H9 (cell line): ENCODE results near the gene DBNL. TPM values are rescaled to one million over a fixed set of nuclear protein-coding genes. Genes with fewer than 3 reads are reported as not detected.

Experiments used
- DNase-seq: peaks from one replicate; pipeline ENCODE4 v3.0.0-alpha.2; 2017
- H2AFZ ChIP-seq: one replicate; pipeline ENCODE4 v1.6.1; 2013; ENCODE audit warnings: mild to moderate bottlenecking, low read length, control low read depth, moderate library complexity
- H2AK5ac ChIP-seq: 2 replicates; pipeline ENCODE4 v1.6.1; 2013; ENCODE audit warnings: low read length, control low read depth, mixed read lengths; ENCODE audit not compliant: insufficient read length
- H2BK120ac ChIP-seq: one replicate; pipeline ENCODE4 v1.6.1; 2013; ENCODE audit warnings: low read depth, mild to moderate bottlenecking, low read length, control low read depth, inconsistent platforms; ENCODE audit not compliant: poor library complexity, severe bottlenecking
- H2BK12ac ChIP-seq: 2 replicates; pipeline ENCODE4 v1.6.1; 2013; ENCODE audit warnings: low read length, control low read depth, mixed read lengths, low read depth; ENCODE audit not compliant: insufficient read length
- H2BK15ac ChIP-seq: 2 replicates; pipeline ENCODE4 v1.6.1; 2013; ENCODE audit warnings: low read depth, low read length, control low read depth
- H2BK20ac ChIP-seq: one replicate; pipeline ENCODE4 v1.6.1; 2013; ENCODE audit warnings: low read depth, mild to moderate bottlenecking, low read length, control low read depth, inconsistent platforms; ENCODE audit not compliant: poor library complexity, severe bottlenecking
- H2BK5ac ChIP-seq: 2 replicates; pipeline ENCODE4 v1.6.1; 2013; ENCODE audit warnings: low read length, control low read depth, mixed read lengths; ENCODE audit not compliant: insufficient read length
- H3K14ac ChIP-seq: 2 replicates; pipeline ENCODE4 v1.6.1; 2013; ENCODE audit warnings: low read length, control low read depth; ENCODE audit not compliant: insufficient read depth
- H3K18ac ChIP-seq: 2 replicates; pipeline ENCODE4 v1.6.1; 2013; ENCODE audit warnings: low read depth, mild to moderate bottlenecking, mixed read lengths, low read length, control low read depth; ENCODE audit not compliant: insufficient read length
- H3K23ac ChIP-seq: 2 replicates; pipeline ENCODE4 v1.6.1; 2013; ENCODE audit warnings: low read length, control low read depth, mixed read lengths, low read depth; ENCODE audit not compliant: insufficient read length
- H3K23me2 ChIP-seq: 2 replicates; pipeline ENCODE4 v1.6.1; 2013; ENCODE audit warnings: low read depth, mild to moderate bottlenecking, mixed read lengths, low read length, control low read depth; ENCODE audit not compliant: insufficient read length, poor library complexity, severe bottlenecking
- H3K27ac ChIP-seq: 2 replicates; pipeline ENCODE4 v1.5.1; 2013; ENCODE audit warnings: low read length, control low read depth, mixed read lengths, low read depth; ENCODE audit not compliant: insufficient read length
- H3K27me3 ChIP-seq: 2 replicates; pipeline ENCODE4 v1.6.1; 2013; ENCODE audit warnings: low read length, control low read depth, inconsistent platforms; ENCODE audit not compliant: insufficient read depth
- H3K4ac ChIP-seq: 2 replicates; pipeline ENCODE4 v1.6.1; 2013; ENCODE audit warnings: low read depth, mild to moderate bottlenecking, control low read depth, inconsistent platforms, low read length, moderate library complexity
- H3K4me1 ChIP-seq: 2 replicates; pipeline ENCODE4 v1.6.1; 2013; ENCODE audit warnings: low read length, control low read depth, inconsistent platforms; ENCODE audit not compliant: insufficient read depth
- H3K4me2 ChIP-seq: 2 replicates; pipeline ENCODE4 v1.6.1; 2013; ENCODE audit warnings: low read length, control low read depth, mixed read lengths; ENCODE audit not compliant: insufficient read length, insufficient read depth
- H3K56ac ChIP-seq: 2 replicates; pipeline ENCODE4 v1.6.1; 2013; ENCODE audit warnings: low read depth, mild to moderate bottlenecking, mixed read lengths, low read length, control low read depth; ENCODE audit not compliant: insufficient read length
- H3K79me1 ChIP-seq: 2 replicates; pipeline ENCODE4 v1.6.1; 2013; ENCODE audit warnings: low read depth, mild to moderate bottlenecking, moderate library complexity, low read length, control low read depth, inconsistent platforms; ENCODE audit not compliant: insufficient read depth, poor library complexity, severe bottlenecking
- H3K79me2 ChIP-seq: 2 replicates; pipeline ENCODE4 v1.6.1; 2013; ENCODE audit warnings: low read length, control low read depth, inconsistent platforms; ENCODE audit not compliant: insufficient read depth
- H3K9ac ChIP-seq: 2 replicates; pipeline ENCODE4 v1.6.1; 2013; ENCODE audit warnings: low read length, control low read depth, mixed read lengths; ENCODE audit not compliant: insufficient read length; ENCODE audit errors: extremely low read depth
- H3K9me3 ChIP-seq: one replicate; pipeline ENCODE4 v1.6.1; 2013; ENCODE audit warnings: low read depth, low read length, inconsistent platforms; ENCODE audit not compliant: control insufficient read depth
- H3T11ph ChIP-seq: one replicate; pipeline ENCODE4 v1.6.1; 2013; ENCODE audit warnings: mild to moderate bottlenecking, low read length, control low read depth, inconsistent platforms
- H4K20me1 ChIP-seq: one replicate; pipeline ENCODE4 v1.6.1; 2013; ENCODE audit not compliant: control insufficient read depth, insufficient read length, insufficient read depth
- H4K5ac ChIP-seq: 2 replicates; pipeline ENCODE4 v1.6.1; 2013; ENCODE audit warnings: low read depth, mild to moderate bottlenecking, mixed read lengths, low read length, control low read depth; ENCODE audit not compliant: insufficient read length
- H4K8ac ChIP-seq: replicated peaks from 2 replicates; pipeline ENCODE4 v1.6.1; 2013; ENCODE audit warnings: low read length, control low read depth, mixed read lengths, low read depth; ENCODE audit not compliant: insufficient read length
- H4K91ac ChIP-seq: 2 replicates; pipeline ENCODE4 v1.6.1; 2013; ENCODE audit warnings: low read depth, mild to moderate bottlenecking, moderate library complexity, mixed read lengths, low read length, control low read depth; ENCODE audit not compliant: insufficient read length
- H3K27ac Mint-ChIP-seq, 3 experiments: 2 replicates in 2 of 3; 3 replicates in 1 of 3; pipeline ENCODE4 v1.8.0; 2020 to 2021; ENCODE audit warnings: mixed read lengths in 3 of 3, mild to moderate bottlenecking in 1 of 3, moderate library complexity in 1 of 3
- H3K27me3 Mint-ChIP-seq: 2 replicates; pipeline ENCODE4 v1.8.0; 2021; ENCODE audit warnings: low read depth, mild to moderate bottlenecking, moderate library complexity, mixed read lengths
- H3K36me3 Mint-ChIP-seq, 3 experiments: 2 replicates in 2 of 3; 3 replicates in 1 of 3; pipeline ENCODE4 v1.8.0; 2020 to 2021; ENCODE audit warnings: low read depth in 3 of 3, mixed read lengths in 3 of 3; ENCODE audit not compliant: insufficient read depth in 1 of 3
- H3K4me1 Mint-ChIP-seq, 2 experiments: 2 replicates each; pipeline ENCODE4 v1.8.0; 2020; ENCODE audit warnings: mixed read lengths in 2 of 2
- H3K4me3 Mint-ChIP-seq, 2 experiments: 2 replicates in 1 of 2; 3 replicates in 1 of 2; pipeline ENCODE4 v1.8.0; 2020 to 2021; ENCODE audit warnings: mild to moderate bottlenecking in 2 of 2, mixed read lengths in 2 of 2, moderate library complexity in 1 of 2
- H3K9me3 Mint-ChIP-seq, 2 experiments: 2 replicates in 1 of 2; 3 replicates in 1 of 2; pipeline ENCODE4 v1.8.0; 2020; ENCODE audit warnings: mild to moderate bottlenecking in 2 of 2, mixed read lengths in 2 of 2, moderate library complexity in 1 of 2
- WGBS: extraction: QIAGEN DNeasy Blood & Tissue Kit; methylation state at CpG from one replicate; pipeline ENCODE4 v1.1.7; 2013; ENCODE audit warnings: missing lambda C conversion rate, low lambda C conversion rate, mixed read lengths; ENCODE audit not compliant: insufficient read length; ENCODE audit errors: extremely low coverage; 5-methylcytosine and 5-hydroxymethylcytosine counted together
- total RNA-seq: library from RNA; stranded (reverse); gene quantifications from 2 replicates; pipeline ENCODE4 v1.2.1, GENCODE V29; 2021
- TF ChIP-seq, protein P1 (sequence below): fragments of 200-600 bp; sonication (generic); conservative IDR thresholded peaks from 3 replicates; pipeline ENCODE4 v1.8.0; 2021; ENCODE audit warnings: antibody characterized with exemption, mild to moderate bottlenecking

DBNL gene
- total RNA-seq, 1 experiment from 2014 or later: 51.3 TPM

DNA sequence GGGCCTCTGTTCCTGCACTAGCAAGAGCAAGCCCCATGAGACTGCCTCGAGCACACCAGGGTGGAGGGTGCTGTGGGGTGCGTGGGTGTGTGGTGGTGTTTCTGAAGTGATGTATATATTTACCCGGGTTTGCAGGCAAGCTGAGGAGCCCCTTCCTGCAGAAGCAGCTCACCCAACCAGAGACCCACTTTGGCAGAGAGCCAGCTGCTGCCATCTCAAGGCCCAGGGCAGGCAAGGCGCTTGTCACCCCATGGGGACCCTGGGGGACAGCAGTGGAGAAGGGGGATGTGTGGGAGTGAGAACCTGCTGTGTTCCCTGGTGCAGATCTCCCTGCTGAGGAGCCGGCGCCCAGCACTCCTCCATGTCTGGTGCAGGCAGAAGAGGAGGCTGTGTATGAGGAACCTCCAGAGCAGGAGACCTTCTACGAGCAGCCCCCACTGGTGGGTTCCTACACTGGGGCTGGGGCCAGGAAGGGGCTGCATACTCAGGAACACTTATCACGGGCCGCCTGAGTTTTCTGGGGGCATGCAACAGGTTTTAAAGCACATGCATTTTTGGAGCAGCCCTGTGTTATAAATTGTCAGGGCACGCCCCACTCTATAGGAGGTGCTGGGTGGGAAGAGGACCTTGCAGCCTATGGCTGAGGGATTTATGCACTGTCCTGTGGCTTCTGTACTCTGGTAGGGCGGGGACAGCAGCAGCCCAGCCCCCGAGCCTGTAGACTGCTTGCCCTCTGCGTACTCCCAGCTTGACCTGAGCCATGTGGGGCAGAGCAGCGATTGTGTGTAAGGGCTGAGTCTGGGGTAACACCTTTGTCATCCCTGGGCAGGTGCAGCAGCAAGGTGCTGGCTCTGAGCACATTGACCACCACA is 15.0 kb downstream of the DBNL start:
- H3T11ph ChIP-seq: no peak overlapping the region
- H2BK15ac ChIP-seq: no peak overlapping the region
- no peak overlapping the region for H4K5ac ChIP-seq
- H3K27me3 Mint-ChIP-seq: no peaks in the 10 kb centered on the region
- no peak overlapping the region for H3K4me2 ChIP-seq
- no peak overlapping the region for H2BK120ac ChIP-seq
- H3K79me1 ChIP-seq: no peaks in the 10 kb centered on the region
- H3K79me2 ChIP-seq: no peaks in the 10 kb centered on the region
- H3K27ac Mint-ChIP-seq: no peak overlapping the region
- no CpG with 5 or more reads among the region's 14 CpGs for whole genome bisulfite sequencing
- no peak overlapping the region for H4K91ac ChIP-seq
- H3K4ac ChIP-seq: no peak overlapping the region
- TF ChIP-seq, protein P1, sequence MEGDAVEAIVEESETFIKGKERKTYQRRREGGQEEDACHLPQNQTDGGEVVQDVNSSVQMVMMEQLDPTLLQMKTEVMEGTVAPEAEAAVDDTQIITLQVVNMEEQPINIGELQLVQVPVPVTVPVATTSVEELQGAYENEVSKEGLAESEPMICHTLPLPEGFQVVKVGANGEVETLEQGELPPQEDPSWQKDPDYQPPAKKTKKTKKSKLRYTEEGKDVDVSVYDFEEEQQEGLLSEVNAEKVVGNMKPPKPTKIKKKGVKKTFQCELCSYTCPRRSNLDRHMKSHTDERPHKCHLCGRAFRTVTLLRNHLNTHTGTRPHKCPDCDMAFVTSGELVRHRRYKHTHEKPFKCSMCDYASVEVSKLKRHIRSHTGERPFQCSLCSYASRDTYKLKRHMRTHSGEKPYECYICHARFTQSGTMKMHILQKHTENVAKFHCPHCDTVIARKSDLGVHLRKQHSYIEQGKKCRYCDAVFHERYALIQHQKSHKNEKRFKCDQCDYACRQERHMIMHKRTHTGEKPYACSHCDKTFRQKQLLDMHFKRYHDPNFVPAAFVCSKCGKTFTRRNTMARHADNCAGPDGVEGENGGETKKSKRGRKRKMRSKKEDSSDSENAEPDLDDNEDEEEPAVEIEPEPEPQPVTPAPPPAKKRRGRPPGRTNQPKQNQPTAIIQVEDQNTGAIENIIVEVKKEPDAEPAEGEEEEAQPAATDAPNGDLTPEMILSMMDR: no peak
- no peak overlapping the region for H2BK5ac ChIP-seq
- H2BK12ac ChIP-seq: no peak overlapping the region
- H3K36me3 Mint-ChIP-seq: peaks cover 14 to 60% (median 42%) of the 10 kb centered on the region in 3 experiments; a peak in 6 of 7 replicates
- no peak overlapping the region for H3K9ac ChIP-seq
- no peaks in the 10 kb centered on the region for H3K27me3 ChIP-seq
- H4K8ac ChIP-seq: no peak overlapping the region
- no peaks in the 10 kb centered on the region for H3K23me2 ChIP-seq
- DNase-seq: no peak
- H3K18ac ChIP-seq: no peak overlapping the region
- no peak overlapping the region for H3K14ac ChIP-seq
- no peak overlapping the region for H3K4me3 Mint-ChIP-seq
- no peaks in the 10 kb centered on the region for H3K9me3 ChIP-seq
- H2AK5ac ChIP-seq: no peak overlapping the region
- H3K56ac ChIP-seq: no peak overlapping the region
- H3K27ac ChIP-seq: no peak overlapping the region
- H2AFZ ChIP-seq: no peak overlapping the region
- H3K9me3 Mint-ChIP-seq: no peaks in the 10 kb centered on the region; a peak in 2 of 5 replicates
- H3K4me1 Mint-ChIP-seq: peaks cover 12 to 13% of the 10 kb centered on the region in 2 experiments
- no peak overlapping the region for H2BK20ac ChIP-seq
- peaks cover 4% of the 10 kb centered on the region; the same call in 1 of the 2 replicates for H3K4me1 ChIP-seq
- H4K20me1 ChIP-seq: no peaks in the 10 kb centered on the region
- H3K23ac ChIP-seq: no peak overlapping the region
